Forelimb muscle (tissue), 1 donor: Measurements from ENCODE around the gene BBS4. TPM values are rescaled to one million over a fixed set of nuclear protein-coding genes. Genes with fewer than 3 reads are reported as not detected.
A peak's percentile ranks its signal among the peaks of the same experiment; 100 is the strongest.
"Not testable (repeated sequence)": the region's sequence is repeated elsewhere in the genome, so short reads cannot be mapped to it uniquely, and the experiment has no call there.

Experiments used
- DNase-seq: peaks from one replicate; pipeline ENCODE4 v3.0.0-alpha.2; 2013; ENCODE audit warnings: low read depth
- polyA plus RNA-seq: library from polyadenylated mRNA; unstranded; fragments of 120-200 nt; gene quantifications from one replicate; pipeline ENCODE4 v1.2.1, GENCODE V29; 2013; ENCODE audit not compliant: insufficient read length

BBS4 gene
- polyA plus RNA-seq, 1 donor, result 20.3 TPM

DNA sequence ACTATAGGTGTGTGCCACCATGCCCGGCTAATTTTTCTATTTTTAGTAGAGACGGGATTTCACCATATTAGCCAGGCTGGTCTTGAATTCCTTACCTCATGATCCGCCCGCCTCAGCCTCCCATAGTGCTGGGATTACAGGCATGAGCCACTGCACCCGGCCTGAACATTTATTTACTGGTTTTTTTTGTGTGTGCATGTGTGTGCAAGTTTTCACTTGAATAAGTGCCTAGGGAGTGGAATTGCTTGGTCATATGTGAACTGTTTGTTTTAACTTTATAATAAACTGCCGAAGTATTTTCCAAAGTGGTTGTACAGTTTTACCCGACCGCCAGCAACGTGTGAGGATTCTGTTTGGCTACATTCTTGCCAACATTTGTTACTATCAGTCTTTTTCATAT is 14.1 kb downstream of the BBS4 start:
- DNase-seq, result no peak

GRCh38 chr15:72706266-72706665 is 20.3 kb downstream of the BBS4 start:
- no peak for DNase-seq

GRCh38 chr15:72708551-72709303 is 22.7 kb downstream of the BBS4 start:
- DNase-seq, result not testable (repeated sequence)

DNA sequence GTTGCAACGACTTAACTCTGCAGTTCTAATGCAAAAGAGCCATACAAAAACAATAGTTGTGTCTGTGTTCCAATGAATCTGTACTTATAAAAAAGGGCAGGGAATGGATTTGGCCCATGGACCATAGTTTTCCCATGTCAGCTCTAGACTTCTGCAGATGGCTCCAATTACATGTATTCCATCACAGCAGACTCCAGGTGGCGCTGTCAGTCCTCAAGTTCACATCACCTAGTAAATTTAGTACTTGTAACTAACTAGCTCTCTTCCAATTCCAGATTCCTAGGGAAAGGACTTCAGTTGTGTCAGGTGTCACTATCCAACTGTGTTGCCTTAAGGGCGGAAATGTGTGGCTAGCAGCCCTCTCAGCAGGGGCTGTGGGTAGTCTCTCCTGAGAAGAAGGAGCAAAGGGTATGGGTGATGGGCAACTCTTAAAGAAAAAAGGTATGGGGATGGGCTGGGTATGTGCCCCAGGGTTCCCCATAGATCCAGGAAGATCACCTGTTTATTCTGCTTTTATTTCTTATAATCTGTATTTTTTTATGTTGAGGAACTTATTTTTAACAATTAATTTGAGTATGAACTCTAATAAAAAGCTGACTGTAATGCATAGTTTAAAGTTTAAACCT is 36.2 kb downstream of the BBS4 start:
- peak; percentile 52 for DNase-seq

GRCh38 chr15:72724028-72724427 is 38.0 kb downstream of the BBS4 start:
- DNase-seq, result no peak

- no peak for DNase-seq
These were observed 39.4 kb downstream of the BBS4 start for GRCh38 chr15:72725446-72725845.

DNA sequence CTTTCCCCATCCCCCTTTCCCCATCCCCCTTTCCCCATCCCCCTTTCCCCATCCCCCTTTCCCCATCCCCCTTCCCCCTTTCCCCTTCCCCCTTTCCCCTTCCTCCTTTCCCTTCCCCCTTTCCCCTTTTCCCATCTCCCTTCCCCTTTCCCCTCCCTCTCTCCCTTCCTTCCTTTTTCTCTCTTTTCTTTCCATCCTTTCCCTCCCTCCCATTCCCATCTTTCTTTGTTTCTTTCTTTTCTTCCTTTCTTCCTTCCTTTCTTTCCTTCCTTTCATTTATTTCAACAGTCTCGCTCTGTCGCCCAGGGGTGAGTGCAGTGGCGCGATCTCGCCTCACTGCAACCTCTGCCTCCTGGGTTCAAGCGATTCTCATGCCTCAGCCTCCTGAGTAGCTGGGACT is 39.8 kb downstream of the BBS4 start:
- not testable (repeated sequence) for DNase-seq

DNA sequence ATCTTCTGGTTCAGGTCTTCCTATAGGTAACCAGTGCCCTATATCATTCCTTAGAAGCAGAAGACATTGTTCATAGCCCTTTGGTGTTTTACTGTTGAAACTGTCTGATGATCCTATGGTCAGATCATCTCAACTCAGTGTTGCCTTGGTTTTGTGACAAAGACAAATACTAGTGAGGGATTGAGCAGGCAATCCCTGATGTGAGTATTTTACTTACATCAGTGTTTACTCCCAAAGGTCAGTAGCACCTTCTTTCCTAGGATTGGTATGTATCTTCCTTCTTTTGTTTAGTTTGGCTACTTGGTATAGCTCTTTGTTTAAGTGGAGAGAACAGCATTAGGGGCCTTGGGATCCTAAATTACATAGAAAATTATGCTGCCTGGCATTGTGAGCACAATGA is 41.1 kb downstream of the BBS4 start:
- no peak for DNase-seq

DNA sequence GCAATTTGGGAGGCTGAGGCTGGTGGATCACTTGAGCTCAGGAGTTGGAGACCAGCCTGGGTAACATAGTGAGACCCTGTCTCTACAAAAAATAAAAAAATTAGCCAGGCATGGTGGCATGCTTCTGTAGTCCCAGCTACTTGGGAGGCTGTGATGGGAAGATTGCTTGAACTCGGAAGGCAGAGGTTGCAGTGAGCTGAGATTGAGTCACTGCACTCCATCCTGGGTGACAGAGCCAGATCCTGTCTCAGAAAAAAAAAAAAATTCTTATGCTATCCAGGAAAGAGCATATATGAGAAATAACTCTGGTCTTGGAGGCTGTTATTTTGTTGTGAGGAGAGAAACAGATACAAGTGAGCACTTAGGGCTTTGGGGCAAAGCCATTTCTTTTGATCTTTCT is 42.2 kb downstream of the BBS4 start:
- not testable (repeated sequence) for DNase-seq

GRCh38 chr15:72728821-72729220 is 42.8 kb downstream of the BBS4 start:
- DNase-seq, result no peak

- no peak for DNase-seq
These were observed 46.1 kb downstream of the BBS4 start for GRCh38 chr15:72732086-72732485.

- no peak for DNase-seq
These were observed 46.5 kb downstream of the BBS4 start for GRCh38 chr15:72732516-72732915.

DNA sequence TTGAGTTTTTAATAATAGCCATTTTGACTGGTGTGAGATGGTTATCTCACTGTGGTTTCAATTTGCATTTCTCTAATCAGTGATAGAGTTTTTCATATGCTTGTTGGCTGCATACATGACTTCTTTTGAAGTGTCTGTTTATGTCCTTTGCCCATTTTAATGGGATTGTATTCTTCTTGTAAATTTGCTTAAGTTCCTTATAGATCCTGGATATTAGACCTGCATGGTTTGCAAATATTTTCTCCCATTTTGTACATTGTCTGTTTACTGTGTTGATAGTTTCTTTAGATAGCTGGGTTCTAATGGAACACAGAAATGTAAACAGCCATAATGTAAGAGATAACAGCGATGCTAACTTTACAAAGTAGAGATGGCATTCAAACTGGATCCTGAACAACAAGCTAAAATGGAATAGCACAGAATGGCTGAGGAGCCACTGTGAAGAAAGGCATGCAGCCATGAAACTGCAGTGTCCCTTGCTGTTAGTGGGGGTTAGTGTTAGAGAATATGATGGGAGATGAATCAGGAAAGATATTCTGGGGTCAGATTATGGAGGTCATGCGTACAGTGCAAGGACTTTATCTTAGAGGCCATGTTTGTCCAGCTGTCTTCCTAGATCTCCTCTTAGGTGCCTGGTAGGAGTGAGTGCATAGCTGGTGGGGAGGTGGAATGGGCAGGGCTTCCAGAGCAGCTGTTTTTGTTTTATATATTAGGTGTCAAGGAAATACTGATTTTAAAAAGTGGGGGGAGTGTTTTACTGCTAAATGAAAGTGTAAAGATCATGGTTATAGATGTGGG is 48.1 kb downstream of the BBS4 start:
- no peak for DNase-seq

- no peak for DNase-seq
These were observed 49.1 kb downstream of the BBS4 start for GRCh38 chr15:72735111-72735510.

DNA sequence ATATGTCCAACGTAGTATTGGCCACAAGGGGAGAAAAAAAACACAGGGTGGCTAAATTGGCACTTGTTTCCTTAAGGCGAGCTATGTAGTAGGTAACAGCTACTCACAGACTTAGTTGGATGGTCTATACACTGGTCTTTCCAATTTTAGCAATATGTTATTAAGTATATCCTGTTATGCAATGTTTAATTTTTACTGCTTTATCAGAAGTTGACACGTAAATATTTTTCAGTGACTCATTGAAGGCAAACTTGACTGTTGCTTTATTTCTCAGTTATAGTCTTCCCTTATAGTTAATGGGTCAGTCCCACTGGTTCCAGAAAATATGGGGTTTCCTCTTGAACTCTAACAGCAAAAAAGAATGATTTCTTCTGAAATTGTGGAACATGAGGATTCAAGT is 51.1 kb downstream of the BBS4 start:
- no peak for DNase-seq

- DNase-seq, result no peak
These were observed 51.7 kb downstream of the BBS4 start for GRCh38 chr15:72737723-72738122.

DNA sequence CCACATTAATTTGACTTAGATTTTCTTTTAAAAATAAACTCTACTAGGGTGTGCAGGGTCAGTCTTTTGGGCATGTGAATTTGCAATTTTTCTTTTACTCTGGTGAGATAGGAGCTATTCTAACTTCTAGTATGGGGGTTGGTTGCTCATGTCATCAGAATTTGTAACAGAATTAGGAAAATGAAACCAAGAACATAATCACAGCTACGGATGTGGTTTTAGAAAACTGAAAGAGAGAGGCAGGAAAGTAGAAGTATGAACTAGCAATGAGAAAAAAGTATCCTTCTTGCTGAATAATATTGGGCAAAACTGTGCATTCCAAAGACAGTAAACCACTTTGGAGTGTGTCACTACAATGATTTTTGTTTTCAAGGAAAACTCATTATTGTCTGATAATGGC is 54.2 kb downstream of the BBS4 start:
- DNase-seq, result no peak

DNA sequence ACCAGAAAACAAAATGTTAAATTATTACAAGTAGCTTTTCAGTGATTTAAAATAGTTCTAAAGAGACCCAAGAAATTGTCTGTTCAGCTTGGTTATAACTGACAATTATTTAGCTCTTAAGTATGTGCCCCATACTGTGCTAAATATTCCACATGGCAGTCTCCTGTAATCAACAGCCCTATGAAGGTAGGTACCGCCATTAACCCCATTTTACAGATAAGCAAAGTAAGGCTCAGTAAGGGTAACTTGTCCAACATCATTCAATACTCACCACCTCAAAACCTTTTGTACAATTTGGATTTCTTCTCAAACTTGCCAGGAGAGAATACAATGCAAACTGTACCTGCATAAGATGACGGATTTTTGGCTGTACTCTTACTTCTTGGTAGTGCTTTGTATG is 63.7 kb downstream of the BBS4 start:
- no peak for DNase-seq

DNA sequence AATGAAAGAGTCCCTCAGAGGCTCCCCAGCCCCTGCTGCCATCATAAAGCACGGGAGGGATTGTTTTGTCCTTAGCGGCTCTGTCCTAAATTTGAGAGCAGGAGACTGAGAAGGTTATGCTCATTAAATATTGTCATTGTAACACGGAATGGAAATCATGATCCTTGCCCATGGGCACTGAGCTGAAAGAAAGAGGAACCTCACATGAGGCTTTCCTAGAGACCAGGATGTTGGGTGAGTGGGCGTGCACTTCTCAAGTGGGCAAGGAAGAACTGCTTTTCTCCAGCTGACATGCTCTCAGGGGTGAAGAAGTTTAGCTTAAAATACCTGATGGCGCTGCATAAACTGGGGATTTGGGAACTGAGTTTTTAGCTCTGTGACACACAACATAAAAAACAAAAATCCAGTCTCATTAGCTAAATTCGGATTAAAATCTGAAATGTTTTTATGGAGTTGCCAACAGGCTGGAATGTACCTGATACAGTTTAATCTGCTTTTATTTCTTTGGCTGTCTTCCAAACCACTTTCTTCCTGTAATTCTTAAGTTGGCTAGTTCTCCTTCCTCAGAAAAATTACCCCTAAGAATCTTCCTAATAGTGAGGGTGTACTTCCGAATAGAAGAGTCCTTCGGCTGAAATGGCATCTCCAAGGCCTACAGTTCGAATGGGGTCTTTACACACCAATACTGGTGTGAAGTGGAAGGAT is 65.9 kb downstream of the BBS4 start:
- no peak for DNase-seq

DNA sequence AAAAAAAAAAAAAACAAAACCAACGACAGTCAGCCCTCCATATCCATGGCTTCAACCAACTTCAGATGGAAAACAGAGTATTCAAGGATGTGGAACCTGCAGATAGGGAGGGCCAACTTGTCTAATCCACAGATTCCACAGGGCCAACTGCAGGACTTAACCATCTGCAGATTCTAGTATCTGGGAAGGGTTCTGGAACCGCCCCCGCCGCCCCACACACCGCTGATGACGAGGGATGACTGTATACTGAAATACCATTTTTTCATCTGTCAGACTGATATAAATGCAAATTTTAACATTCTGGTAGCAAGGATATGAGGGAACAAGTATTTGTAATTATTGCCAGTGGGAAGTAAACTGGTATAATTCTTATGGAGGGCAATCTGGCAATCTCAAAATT is 68.1 kb downstream of the BBS4 start:
- no peak for DNase-seq

- DNase-seq, result no peak
These were observed 72.2 kb downstream of the BBS4 start for GRCh38 chr15:72758182-72758581.

DNA sequence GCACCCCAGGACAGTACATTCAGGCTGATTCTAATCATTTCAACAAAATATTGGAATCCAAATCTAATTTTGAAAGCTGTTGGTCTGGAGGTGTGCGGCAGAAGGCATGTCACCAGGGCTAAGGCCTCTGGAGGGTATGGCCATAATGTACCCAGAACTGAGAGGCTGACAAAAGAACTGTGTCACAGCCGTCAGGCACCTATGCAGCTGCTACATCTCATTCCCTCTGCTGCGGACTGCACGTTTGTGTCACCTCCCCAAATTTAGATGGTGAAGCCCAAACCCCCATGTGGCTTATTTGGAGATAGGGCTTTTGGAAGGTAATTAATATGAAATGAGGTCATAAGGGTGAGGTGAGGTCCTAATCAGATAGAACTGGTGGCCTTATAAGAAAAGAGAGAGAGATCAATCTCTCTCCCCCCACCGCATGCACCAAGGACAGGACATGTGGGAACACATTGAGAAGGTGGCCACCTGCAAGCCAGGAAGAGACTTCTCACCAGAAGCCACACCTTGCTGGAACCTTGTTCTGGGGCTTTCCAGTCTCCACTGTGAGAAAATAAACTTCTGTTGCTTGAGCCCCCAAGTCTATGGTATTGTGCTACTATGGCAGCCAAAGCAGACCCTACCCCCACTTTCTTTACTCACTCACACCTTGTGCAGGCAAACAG is 74.7 kb downstream of the BBS4 start:
- no peak for DNase-seq
